Stimulated activated CD4-positive, alpha-beta T cell treated with anti-CD3 and anti-CD28 coated beads, Interleukin-2, amount 100 ng/mL, for 4 hours (primary cell): Measurements from ENCODE around the gene ING3.
A peak's percentile ranks its signal among the peaks of the same experiment; 100 is the strongest.

Experiments used
- DNase-seq: peaks from one replicate; pipeline ENCODE4 v3.0.0-alpha.2; 2020; ENCODE audit warnings: low read depth

The ING3 gene

GRCh38 chr7:120950539-120951308 is at the start of gene ING3:
ING3 (plus strand) TSS chr7:120950777; CDS start chr7:120950897, 120 bp downstream.
- DNase-seq, result peak; percentile 95

- no peak for DNase-seq
Observed at GRCh38 chr7:120915314-120916105, 35.1 kb upstream of the ING3 start.

- DNase-seq, result no peak
Observed at GRCh38 chr7:120916121-120916520, 34.5 kb upstream of the ING3 start.

GRCh38 chr7:120916538-120916937 is 34.0 kb upstream of the ING3 start:
- DNase-seq, result no peak

GRCh38 chr7:120919466-120919865 is 31.1 kb upstream of the ING3 start:
- DNase-seq, result no peak

GRCh38 chr7:120920034-120920433 is 30.5 kb upstream of the ING3 start:
- no peak for DNase-seq

- no peak for DNase-seq
Observed at GRCh38 chr7:120920591-120921274, 29.8 kb upstream of the ING3 start.

- no peak for DNase-seq
Observed at GRCh38 chr7:120924837-120925236, 25.7 kb upstream of the ING3 start.

- no peak for DNase-seq
Observed at GRCh38 chr7:120925392-120925791, 25.2 kb upstream of the ING3 start.

- no peak for DNase-seq
Observed at GRCh38 chr7:120926943-120927346, 23.6 kb upstream of the ING3 start.

GRCh38 chr7:120927454-120928103 is 23.0 kb upstream of the ING3 start:
- DNase-seq, result no peak

- no peak for DNase-seq
Observed at GRCh38 chr7:120931243-120931642, 19.3 kb upstream of the ING3 start.

- DNase-seq, result no peak
Observed at GRCh38 chr7:120933475-120933874, 17.1 kb upstream of the ING3 start.

- DNase-seq, result no peak
Observed at GRCh38 chr7:120939345-120939744, 11.2 kb upstream of the ING3 start.

GRCh38 chr7:120941064-120941463 is 9.5 kb upstream of the ING3 start:
- no peak for DNase-seq

- no peak for DNase-seq
Observed at GRCh38 chr7:120941856-120942255, 8.7 kb upstream of the ING3 start.

GRCh38 chr7:120942861-120943260 is 7.7 kb upstream of the ING3 start:
- no peak for DNase-seq

GRCh38 chr7:120944826-120945562 is 5.6 kb upstream of the ING3 start:
- DNase-seq, result no peak

GRCh38 chr7:120947980-120948379 is 2.6 kb upstream of the ING3 start:
- DNase-seq, result no peak

GRCh38 chr7:120949393-120949911 is 1.1 kb upstream of the ING3 start:
- DNase-seq, result no peak

- no peak for DNase-seq
Observed at GRCh38 chr7:120949998-120950538, 509 bp upstream of the ING3 start.
